Measurements from ENCODE around the gene TDRD10. TPM values are rescaled to one million over a fixed set of nuclear protein-coding genes. Genes with fewer than 3 reads are reported as not detected.
A peak's percentile ranks its signal among the peaks of the same experiment; 100 is the strongest.

The TDRD10 gene
- total RNA-seq, 1 donor from 2014 or later: 5.3 TPM

- DNase-seq: no peak
Measured at GRCh38 chr1:154582885-154583284, 80.9 kb downstream of the TDRD10 start.

- peak; percentile 81 for DNase-seq
Measured at GRCh38 chr1:154583773-154584172, 81.8 kb downstream of the TDRD10 start.

- peak; percentile 77 for DNase-seq
Measured at GRCh38 chr1:154584267-154584994, 82.4 kb downstream of the TDRD10 start.

- no peak for DNase-seq
Measured at GRCh38 chr1:154586231-154586630, 84.2 kb downstream of the TDRD10 start.

GRCh38 chr1:154586641-154587040 lies 84.6 kb downstream of the TDRD10 start:
- no peak for DNase-seq

GRCh38 chr1:154589780-154590179 lies 87.8 kb downstream of the TDRD10 start:
- DNase-seq: no peak

GRCh38 chr1:154590756-154591155 lies 88.7 kb downstream of the TDRD10 start:
- DNase-seq: no peak

- DNase-seq: no peak
Measured at GRCh38 chr1:154591206-154591605, 89.2 kb downstream of the TDRD10 start.

GRCh38 chr1:154593390-154593789 lies 91.4 kb downstream of the TDRD10 start:
- no peak for DNase-seq

- no peak for DNase-seq
Measured at GRCh38 chr1:154594811-154595210, 92.8 kb downstream of the TDRD10 start.

- DNase-seq: no peak
Measured at GRCh38 chr1:154595621-154596020, 93.6 kb downstream of the TDRD10 start.

Other genes starting within 250 kb of the TDRD10 start
- gene HAX1, start 229.6 kb upstream of the TDRD10 start, total RNA-seq: 69.9 and 99.0 TPM in 2 replicates
- gene AQP10, start 181.1 kb upstream of the TDRD10 start, total RNA-seq: not detected in 2 replicates
- 90.0 and 108 TPM in 2 replicates for gene ATP8B2, start 176.7 kb upstream of the TDRD10 start, total RNA-seq
- gene IL6R, start 96.9 kb upstream of the TDRD10 start, total RNA-seq: 23.3 and 25.2 TPM in 2 replicates
- gene SHE, start 193 bp downstream of the TDRD10 start, total RNA-seq: 108 and 177 TPM in 2 replicates
- gene UBE2Q1, start 56.4 kb downstream of the TDRD10 start, total RNA-seq: 41.7 and 58.8 TPM in 2 replicates
- gene CHRNB2, start 65.6 kb downstream of the TDRD10 start, total RNA-seq: under 0.01 TPM in 1 of 2 replicates, not detected in the other
- gene ADAR, start 106.0 kb downstream of the TDRD10 start, total RNA-seq: 85.4 and 108 TPM in 2 replicates